Measurements from ENCODE around the gene DR1. TPM values are rescaled to one million over a fixed set of nuclear protein-coding genes. Genes with fewer than 3 reads are reported as not detected.

The DR1 gene
- total and polyA plus RNA-seq, 10 of the 15 experiments (the other 5 are each of a cell fraction or from before 2014, with no cell fraction given) = 7.4 to 56.1 (median 35.4) TPM

GRCh38 chr1:93353286-93353685 is 7.6 kb downstream of the DR1 start:
- no peak overlapping the region; the same call in 1 of the 2 replicates for H3K4me2 ChIP-seq (ENCODE audit: control insufficient read depth, insufficient read depth)
- peaks cover 93% of the 10 kb centered on the region for H3K79me2 ChIP-seq (ENCODE audit: control insufficient read depth, insufficient read depth, low read length)
- no peaks in the 10 kb centered on the region; the same call in none of the 2 replicates for H3K4me1 ChIP-seq (ENCODE audit: control insufficient read depth, insufficient read depth, low read length)
- no peak for DNase-seq (ENCODE audit: low read depth, low spot score)
- intact Hi-C loops (cut with micrococcal nuclease; ENCODE audit: unreplicated experiment) = no loop called here
- no TSS peak for BruUV-seq (replicated peaks)
- H3K4me3 ChIP-seq = peak overlapping the region; percentile 51
- TF ChIP-seq IRF4 (IDR thresholded peaks at IDR 0.05; ENCODE audit: low read depth, low read length) (no peak), CREB1 (IDR thresholded peaks at IDR 0.05; ENCODE audit: low read depth) (no peak), GABPA (IDR thresholded peaks at IDR 0.05; ENCODE audit: low read depth) (no peak), MAX (IDR thresholded peaks at IDR 0.05; ENCODE audit: low read depth, low read length) (no peak), ZBTB40 (IDR thresholded peaks at IDR 0.05; ENCODE audit: borderline replicate concordance) (no peak), IRF3 (IDR thresholded peaks at IDR 0.05) (no peak), TCF12 (IDR thresholded peaks at IDR 0.05; ENCODE audit: low read depth, low read length) (no peak), TARDBP (IDR thresholded peaks at IDR 0.05; ENCODE audit: borderline replicate concordance) (no peak), ATF3 (IDR thresholded peaks at IDR 0.05; ENCODE audit: borderline replicate concordance, extremely low read depth, low read depth, low read length) (no peak), CBX5 (IDR thresholded peaks at IDR 0.05; ENCODE audit: low read depth) (no peak), PKNOX1 (IDR thresholded peaks at IDR 0.05) (no peak), EZH2 (IDR thresholded peaks at IDR 0.05; ENCODE audit: borderline replicate concordance, control insufficient read depth, low read depth, low read length) (no peak), NKRF (conservative IDR thresholded peaks at IDR 0.05) (no peak), SIX5 (IDR thresholded peaks at IDR 0.05; ENCODE audit: low read depth, low read length, severe bottlenecking) (no peak)
- FAIRE-seq = no peak
- WGBS (ENCODE audit: insufficient coverage, insufficient replicate concordance, low lambda C conversion rate, missing lambda C conversion rate) = 0% methylated on average over 1 of the region's 1 CpG
- ChIA-PET SMC1A (ENCODE audit: uncharacterized antibody, unreplicated experiment) (interaction anchor here (1.5 kb wide), 1 partner anchor 17 kb away, joined by 4 read pairs; no protein-coding TSS in a partner anchor), CTCF (interaction anchor here (1.5 to 2.1 kb wide), 2 partner anchors 49 to 131 kb away, joined by 6 to 9 read pairs; no protein-coding TSS in a partner anchor), RAD21 (ENCODE audit: unreplicated experiment) (no interaction called here), POLR2A (no interaction called here)
- in situ Hi-C loops (cut with MboI) = no loop called here
- H2AFZ ChIP-seq (ENCODE audit: control insufficient read depth, low read depth, low read length) = no peak overlapping the region
- H4K20me1 ChIP-seq (ENCODE audit: control insufficient read depth, insufficient read depth) = no peaks in the 10 kb centered on the region
- H3K9me3 ChIP-seq (replicated peaks; ENCODE audit: control insufficient read depth, insufficient read depth, low read length) = no peaks in the 10 kb centered on the region
- H3K9ac ChIP-seq (ENCODE audit: control insufficient read depth, insufficient read depth, low read length) = no peak overlapping the region
- no peaks in the 10 kb centered on the region for H3K27me3 ChIP-seq (replicated peaks in 1 of 2; ENCODE audit: control insufficient read depth in 2 of 2, insufficient read depth in 2 of 2, low read length in 1 of 2)
- H3K27ac ChIP-seq (ENCODE audit: control insufficient read depth, insufficient read depth) = no peak overlapping the region
- no peak for ATAC-seq
- H3K36me3 ChIP-seq (ENCODE audit: control insufficient read depth in 2 of 2, insufficient read depth in 2 of 2, low read length in 1 of 2) = peaks cover 0 to 20% of the 10 kb centered on the region in 2 experiments

Measured in GM12878 (cell line).